Measurements from ENCODE around the gene ARHGAP36. TPM values are rescaled to one million over a fixed set of nuclear protein-coding genes. Genes with fewer than 3 reads are reported as not detected.

The ARHGAP36 gene, protein sequence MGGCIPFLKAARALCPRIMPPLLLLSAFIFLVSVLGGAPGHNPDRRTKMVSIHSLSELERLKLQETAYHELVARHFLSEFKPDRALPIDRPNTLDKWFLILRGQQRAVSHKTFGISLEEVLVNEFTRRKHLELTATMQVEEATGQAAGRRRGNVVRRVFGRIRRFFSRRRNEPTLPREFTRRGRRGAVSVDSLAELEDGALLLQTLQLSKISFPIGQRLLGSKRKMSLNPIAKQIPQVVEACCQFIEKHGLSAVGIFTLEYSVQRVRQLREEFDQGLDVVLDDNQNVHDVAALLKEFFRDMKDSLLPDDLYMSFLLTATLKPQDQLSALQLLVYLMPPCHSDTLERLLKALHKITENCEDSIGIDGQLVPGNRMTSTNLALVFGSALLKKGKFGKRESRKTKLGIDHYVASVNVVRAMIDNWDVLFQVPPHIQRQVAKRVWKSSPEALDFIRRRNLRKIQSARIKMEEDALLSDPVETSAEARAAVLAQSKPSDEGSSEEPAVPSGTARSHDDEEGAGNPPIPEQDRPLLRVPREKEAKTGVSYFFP
- total RNA-seq (2021; ENCODE audit: unreplicated experiment) = not detected
- not detected for polyA plus RNA-seq (2012; ENCODE audit: insufficient read length)
- Bru-seq, nascent RNA = percentile 9 among the genes with signal in this experiment
- not detected for BruChase-seq, experiment 1, labeled RNA remaining after a 2-hour chase
- BruChase-seq, experiment 2, labeled RNA remaining after a 6-hour chase = not detected
- long read RNA-seq = 0 reads

DNA sequence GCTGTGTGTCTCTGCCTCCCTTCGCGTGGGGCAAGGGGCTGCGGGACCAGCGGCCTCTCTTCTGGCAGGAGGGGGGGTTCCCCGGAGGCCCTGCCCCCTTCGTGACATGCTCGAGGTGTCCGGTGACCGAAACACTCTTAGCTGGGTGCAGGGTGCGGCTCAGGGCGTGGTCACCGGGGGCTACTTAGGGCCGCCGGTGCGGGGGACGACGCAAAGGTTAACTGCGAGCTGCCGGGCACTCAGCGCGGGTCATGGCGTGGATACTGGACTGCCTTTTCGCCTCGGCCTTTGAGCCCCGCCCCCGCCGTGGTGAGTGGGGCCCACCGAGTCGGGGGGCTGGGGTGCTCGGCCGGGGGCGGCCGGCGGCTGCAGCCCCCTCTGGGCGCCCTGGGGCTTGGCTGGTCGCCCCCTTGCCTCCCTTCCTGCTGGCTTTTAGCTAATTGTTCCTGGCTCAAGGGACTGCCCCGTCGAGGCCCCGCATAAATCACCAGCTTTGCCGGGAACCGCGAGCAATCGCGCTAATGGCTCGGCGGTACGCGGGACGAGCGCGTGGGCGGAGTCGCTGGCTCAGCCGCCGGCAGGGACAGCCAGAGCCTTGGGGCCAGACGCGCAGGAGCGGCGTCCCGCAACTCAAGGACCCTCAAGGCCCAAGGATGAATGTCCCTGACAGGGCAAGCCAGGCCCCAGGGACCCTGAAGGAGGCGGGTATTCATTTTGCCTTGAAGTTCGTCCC, at the start of gene ARHGAP36:
Gene ARHGAP36, plus strand, starts transcription at position 211 of the 733 bp plus-strand sequence. CDS start 23,320 bp downstream, outside the sequence.
- ATAC-seq (no peak), DNase-seq (ENCODE audit: low read depth, low spot score) (no peak)
- Histone ChIP-seq H3K4me1 (ENCODE audit: control insufficient read depth, insufficient read depth, low read length) (no peaks in the 10 kb centered on the region), H3K9me3 (ENCODE audit: control insufficient read depth, insufficient read depth, low read depth, low read length) (no peaks in the 10 kb centered on the region), H3K27ac (ENCODE audit: low read length) (no peak within 1 kb of the TSS), H3K4me3 (ENCODE audit: low read depth in 2 of 2, low read length in 2 of 2) (no peak within 1 kb of the TSS), H3K36me3 (ENCODE audit: control insufficient read depth, insufficient read depth, low read length) (no peaks in the 10 kb centered on the region), H3K27me3 (ENCODE audit: control insufficient read depth, insufficient read depth, low read length) (no peaks in the 10 kb centered on the region; the same call in 1 of the 2 replicates)
- CTCF ChIA-PET = no interaction called here
- TF ChIP-seq TCF7L2 (IDR thresholded peaks at IDR 0.05; ENCODE audit: low read depth, low read length) = no peak
- TF ChIP-seq SIN3A (IDR thresholded peaks at IDR 0.05; ENCODE audit: borderline replicate concordance, insufficient read depth, low read depth, low read length) = no peak
- TF ChIP-seq, protein P1, sequence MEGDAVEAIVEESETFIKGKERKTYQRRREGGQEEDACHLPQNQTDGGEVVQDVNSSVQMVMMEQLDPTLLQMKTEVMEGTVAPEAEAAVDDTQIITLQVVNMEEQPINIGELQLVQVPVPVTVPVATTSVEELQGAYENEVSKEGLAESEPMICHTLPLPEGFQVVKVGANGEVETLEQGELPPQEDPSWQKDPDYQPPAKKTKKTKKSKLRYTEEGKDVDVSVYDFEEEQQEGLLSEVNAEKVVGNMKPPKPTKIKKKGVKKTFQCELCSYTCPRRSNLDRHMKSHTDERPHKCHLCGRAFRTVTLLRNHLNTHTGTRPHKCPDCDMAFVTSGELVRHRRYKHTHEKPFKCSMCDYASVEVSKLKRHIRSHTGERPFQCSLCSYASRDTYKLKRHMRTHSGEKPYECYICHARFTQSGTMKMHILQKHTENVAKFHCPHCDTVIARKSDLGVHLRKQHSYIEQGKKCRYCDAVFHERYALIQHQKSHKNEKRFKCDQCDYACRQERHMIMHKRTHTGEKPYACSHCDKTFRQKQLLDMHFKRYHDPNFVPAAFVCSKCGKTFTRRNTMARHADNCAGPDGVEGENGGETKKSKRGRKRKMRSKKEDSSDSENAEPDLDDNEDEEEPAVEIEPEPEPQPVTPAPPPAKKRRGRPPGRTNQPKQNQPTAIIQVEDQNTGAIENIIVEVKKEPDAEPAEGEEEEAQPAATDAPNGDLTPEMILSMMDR (IDR thresholded peaks at IDR 0.05) = no peak
- TF ChIP-seq, protein P2, sequence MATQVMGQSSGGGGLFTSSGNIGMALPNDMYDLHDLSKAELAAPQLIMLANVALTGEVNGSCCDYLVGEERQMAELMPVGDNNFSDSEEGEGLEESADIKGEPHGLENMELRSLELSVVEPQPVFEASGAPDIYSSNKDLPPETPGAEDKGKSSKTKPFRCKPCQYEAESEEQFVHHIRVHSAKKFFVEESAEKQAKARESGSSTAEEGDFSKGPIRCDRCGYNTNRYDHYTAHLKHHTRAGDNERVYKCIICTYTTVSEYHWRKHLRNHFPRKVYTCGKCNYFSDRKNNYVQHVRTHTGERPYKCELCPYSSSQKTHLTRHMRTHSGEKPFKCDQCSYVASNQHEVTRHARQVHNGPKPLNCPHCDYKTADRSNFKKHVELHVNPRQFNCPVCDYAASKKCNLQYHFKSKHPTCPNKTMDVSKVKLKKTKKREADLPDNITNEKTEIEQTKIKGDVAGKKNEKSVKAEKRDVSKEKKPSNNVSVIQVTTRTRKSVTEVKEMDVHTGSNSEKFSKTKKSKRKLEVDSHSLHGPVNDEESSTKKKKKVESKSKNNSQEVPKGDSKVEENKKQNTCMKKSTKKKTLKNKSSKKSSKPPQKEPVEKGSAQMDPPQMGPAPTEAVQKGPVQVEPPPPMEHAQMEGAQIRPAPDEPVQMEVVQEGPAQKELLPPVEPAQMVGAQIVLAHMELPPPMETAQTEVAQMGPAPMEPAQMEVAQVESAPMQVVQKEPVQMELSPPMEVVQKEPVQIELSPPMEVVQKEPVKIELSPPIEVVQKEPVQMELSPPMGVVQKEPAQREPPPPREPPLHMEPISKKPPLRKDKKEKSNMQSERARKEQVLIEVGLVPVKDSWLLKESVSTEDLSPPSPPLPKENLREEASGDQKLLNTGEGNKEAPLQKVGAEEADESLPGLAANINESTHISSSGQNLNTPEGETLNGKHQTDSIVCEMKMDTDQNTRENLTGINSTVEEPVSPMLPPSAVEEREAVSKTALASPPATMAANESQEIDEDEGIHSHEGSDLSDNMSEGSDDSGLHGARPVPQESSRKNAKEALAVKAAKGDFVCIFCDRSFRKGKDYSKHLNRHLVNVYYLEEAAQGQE (IDR thresholded peaks at IDR 0.05; ENCODE audit: insufficient read depth in 1 of 2, low read depth in 2 of 2, low read length in 1 of 2) = no peak
- POLR2A ChIA-PET = no interaction called here
- intact Hi-C loops (cut with micrococcal nuclease; ENCODE audit: unreplicated experiment) = no loop called here
- BruUV-seq (replicated peaks) = no TSS peak
- in situ Hi-C loops (cut with HindIII; ENCODE audit: low pct_unique_long_range_greater_than_20kb, low sequenced_read_pairs) = no loop called here

DNA sequence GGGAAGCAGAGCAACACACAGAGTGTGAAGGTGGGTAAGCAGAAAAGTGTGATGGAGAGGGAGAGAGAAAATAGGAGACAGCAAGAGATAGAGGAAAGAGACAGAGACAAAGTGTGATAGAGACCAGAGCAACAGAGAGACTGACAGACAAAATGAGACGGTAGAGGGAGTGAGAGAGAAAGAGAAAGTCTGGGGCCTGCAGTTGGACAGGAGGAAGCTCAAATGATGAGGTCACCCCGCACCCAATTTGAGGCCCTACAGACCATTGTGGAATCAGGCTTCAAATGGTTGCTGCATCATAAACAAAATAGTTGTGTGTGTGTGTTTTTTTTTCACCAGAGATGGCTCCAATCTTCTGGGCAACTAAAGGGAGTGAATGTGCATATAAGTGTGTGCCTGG, 48.0 kb upstream of the ARHGAP36 start:
- H3K27ac ChIP-seq (ENCODE audit: low read length) = no peak overlapping the region
- H3K4me1 ChIP-seq (ENCODE audit: control insufficient read depth, insufficient read depth, low read length) = no peaks in the 10 kb centered on the region
- BruUV-seq (replicated peaks) = no TSS peak
- H3K27me3 ChIP-seq (ENCODE audit: control insufficient read depth, insufficient read depth, low read length) = peaks cover 4% of the 10 kb centered on the region
- no peaks in the 10 kb centered on the region for H3K36me3 ChIP-seq (ENCODE audit: control insufficient read depth, insufficient read depth, low read length)
- H3K4me3 ChIP-seq (ENCODE audit: low read depth in 2 of 2, low read length in 2 of 2) = no peak overlapping the region
- CTCF ChIA-PET = no interaction called here
- TF ChIP-seq, protein P2 (IDR thresholded peaks at IDR 0.05; ENCODE audit: insufficient read depth in 1 of 2, low read depth in 2 of 2, low read length in 1 of 2) = no peak
- TF ChIP-seq, protein P1 (IDR thresholded peaks at IDR 0.05) = no peak
- TF ChIP-seq POLR2AphosphoS5 (IDR thresholded peaks at IDR 0.05; ENCODE audit: low read depth, low read length) (no peak), SIN3A (IDR thresholded peaks at IDR 0.05; ENCODE audit: borderline replicate concordance, insufficient read depth, low read depth, low read length) (no peak), TCF7L2 (IDR thresholded peaks at IDR 0.05; ENCODE audit: low read depth, low read length) (no peak)
- POLR2A ChIA-PET = no interaction called here
- ATAC-seq = no peak
- DNase-seq (ENCODE audit: low read depth, low spot score) = no peak
- no peaks in the 10 kb centered on the region for H3K9me3 ChIP-seq (ENCODE audit: control insufficient read depth, insufficient read depth, low read depth, low read length)
- in situ Hi-C loops (cut with HindIII; ENCODE audit: low pct_unique_long_range_greater_than_20kb, low sequenced_read_pairs) = no loop called here
- intact Hi-C loops (cut with micrococcal nuclease; ENCODE audit: unreplicated experiment) = no loop called here
